OCI-LY3 (cell line): ENCODE measurements around the gene THUMPD1.

Experiments used
- CTCF ChIP-seq: fragments of 200-600, 300-600 bp; sonication (generic); IDR thresholded peaks from 2 replicates; pipeline ENCODE4 v1.5.1; 2014; ENCODE audit warnings: antibody characterized with exemption, low read length, low read depth
- EZH2phosphoT487 ChIP-seq: fragments of 200-600 bp; shearing (Covaris generic); IDR thresholded peaks from 2 replicates; pipeline ENCODE4 v1.6.1; 2018; ENCODE audit warnings: antibody characterized with exemption, mixed run types, low read depth

GRCh38 chr16:20773679-20774078 lies 32.1 kb upstream of the THUMPD1 start:
- TF ChIP-seq CTCF (no peak), EZH2phosphoT487 (no peak)
